ENCODE data around the gene MEP1A.
"Not testable (repeated sequence)": the region's sequence is repeated elsewhere in the genome, so short reads cannot be mapped to it uniquely, and the experiment has no call there.

Gene MEP1A

GRCh38 chr6:46821458-46821881, 28.3 kb downstream of the MEP1A start:
- TF ChIP-seq CTCF (conservative IDR thresholded peaks at IDR 0.05; ENCODE audit: low read depth) = no peak
- ChIA-PET CTCF (no interaction called here), POLR2A (ENCODE audit: low non-redundant PET) (no interaction called here)
- H3K27ac ChIP-seq = no peak overlapping the region
- DNase-seq (ENCODE audit: low spot score) = peak; percentile 38

GRCh38 chr6:46828939-46829338, 35.8 kb downstream of the MEP1A start:
- CTCF ChIA-PET = no interaction called here
- H3K27ac ChIP-seq = no peak overlapping the region
- TF ChIP-seq CTCF (conservative IDR thresholded peaks at IDR 0.05; ENCODE audit: low read depth) = no peak
- DNase-seq (ENCODE audit: low spot score) = no peak
- POLR2A ChIA-PET (ENCODE audit: low non-redundant PET) = no interaction called here

GRCh38 chr6:46832816-46833215, 39.6 kb downstream of the MEP1A start:
- no peak overlapping the region for H3K27ac ChIP-seq
- DNase-seq (ENCODE audit: low spot score) = no peak
- no peak for TF ChIP-seq CTCF (conservative IDR thresholded peaks at IDR 0.05; ENCODE audit: low read depth)
- POLR2A ChIA-PET (ENCODE audit: low non-redundant PET) = no interaction called here
- CTCF ChIA-PET = no interaction called here

GRCh38 chr6:46834257-46834916, 41.2 kb downstream of the MEP1A start:
- DNase-seq (ENCODE audit: low spot score); H3K27ac ChIP-seq: not testable (repeated sequence)
- POLR2A ChIA-PET (ENCODE audit: low non-redundant PET) = interaction anchor here (0.7 kb wide), 1 partner anchor 555 kb away, joined by 4 read pairs; no protein-coding TSS in a partner anchor
- CTCF ChIA-PET = interaction anchor here (0.5 to 0.6 kb wide), 2 partner anchors 210 to 354 kb away, joined by 3 to 5 read pairs; no protein-coding TSS in a partner anchor

- CTCF ChIA-PET; H3K27ac ChIP-seq; POLR2A ChIA-PET (ENCODE audit: low non-redundant PET); DNase-seq (ENCODE audit: low spot score): not testable (repeated sequence)
These were observed 41.8 kb downstream of the MEP1A start for GRCh38 chr6:46834991-46835390.

- POLR2A ChIA-PET (ENCODE audit: low non-redundant PET) = no interaction called here
- no peak overlapping the region for H3K27ac ChIP-seq
- CTCF ChIA-PET = no interaction called here
- TF ChIP-seq CTCF (conservative IDR thresholded peaks at IDR 0.05; ENCODE audit: low read depth) = no peak
- no peak for DNase-seq (ENCODE audit: low spot score)
These were observed 44.8 kb downstream of the MEP1A start for GRCh38 chr6:46838033-46838432.

GRCh38 chr6:46842252-46842846, 49.2 kb downstream of the MEP1A start:
- H3K27ac ChIP-seq; DNase-seq (ENCODE audit: low spot score); POLR2A ChIA-PET (ENCODE audit: low non-redundant PET); CTCF ChIA-PET: not testable (repeated sequence)

- CTCF ChIA-PET = no interaction called here
- H3K27ac ChIP-seq = no peak overlapping the region
- POLR2A ChIA-PET (ENCODE audit: low non-redundant PET) = no interaction called here
- TF ChIP-seq CTCF (conservative IDR thresholded peaks at IDR 0.05; ENCODE audit: low read depth) = no peak
- DNase-seq (ENCODE audit: low spot score) = no peak
These were observed 51.9 kb downstream of the MEP1A start for GRCh38 chr6:46845126-46845525.

Data from RWPE1 (cell line).